HG02938 (cell line): ENCODE results near the gene STX12.
"Not testable (repeated sequence)": the region's sequence is repeated elsewhere in the genome, so short reads cannot be mapped to it uniquely, and the experiment has no call there.

Experiments used
- ATAC-seq: cut with Tn5 transposase; IDR thresholded peaks from one replicate; pipeline ENCODE4 v1.9.1; 2021; ENCODE audit warnings: mild to moderate bottlenecking, moderate library complexity; ENCODE audit not compliant: unreplicated experiment

The STX12 gene

GRCh38 chr1:27774654-27775053 is 1.6 kb downstream of the STX12 start:
- no peak for ATAC-seq

GRCh38 chr1:27775336-27775735 is 2.3 kb downstream of the STX12 start:
- not testable (repeated sequence) for ATAC-seq

GRCh38 chr1:27776276-27776675 is 3.3 kb downstream of the STX12 start:
- not testable (repeated sequence) for ATAC-seq

GRCh38 chr1:27778056-27778455 is 5.0 kb downstream of the STX12 start:
- no peak for ATAC-seq

- ATAC-seq, result no peak
Measured at GRCh38 chr1:27779122-27779521, 6.1 kb downstream of the STX12 start.

GRCh38 chr1:27782950-27783349 is 9.9 kb downstream of the STX12 start:
- no peak for ATAC-seq

- ATAC-seq, result no peak
Measured at GRCh38 chr1:27784700-27785099, 11.7 kb downstream of the STX12 start.

- ATAC-seq, result no peak
Measured at GRCh38 chr1:27785781-27786455, 12.9 kb downstream of the STX12 start.

- no peak for ATAC-seq
Measured at GRCh38 chr1:27787895-27788294, 14.9 kb downstream of the STX12 start.

GRCh38 chr1:27789540-27790041 is 16.6 kb downstream of the STX12 start:
- no peak for ATAC-seq

- ATAC-seq, result not testable (repeated sequence)
Measured at GRCh38 chr1:27790270-27790669, 17.3 kb downstream of the STX12 start.

GRCh38 chr1:27795601-27796000 is 22.6 kb downstream of the STX12 start:
- ATAC-seq, result no peak

GRCh38 chr1:27804791-27805190 is 31.8 kb downstream of the STX12 start:
- no peak for ATAC-seq

- no peak for ATAC-seq
Measured at GRCh38 chr1:27806758-27807157, 33.7 kb downstream of the STX12 start.

- no peak for ATAC-seq
Measured at GRCh38 chr1:27807385-27807784, 34.4 kb downstream of the STX12 start.

- not testable (repeated sequence) for ATAC-seq
Measured at GRCh38 chr1:27808131-27808530, 35.1 kb downstream of the STX12 start.

- ATAC-seq, result no peak
Measured at GRCh38 chr1:27809883-27810282, 36.9 kb downstream of the STX12 start.

GRCh38 chr1:27811741-27812500 is 38.9 kb downstream of the STX12 start:
- no peak for ATAC-seq

- no peak for ATAC-seq
Measured at GRCh38 chr1:27816921-27817630, 44.1 kb downstream of the STX12 start.

- ATAC-seq, result no peak
Measured at GRCh38 chr1:27821761-27822315, 48.8 kb downstream of the STX12 start.

GRCh38 chr1:27823784-27824183 is 50.8 kb downstream of the STX12 start:
- ATAC-seq, result no peak
